Heart left ventricle (tissue), 16 donors: ENCODE data around the gene DCLK1. TPM values are rescaled to one million over a fixed set of nuclear protein-coding genes. Genes with fewer than 3 reads are reported as not detected.
A peak's percentile ranks its signal among the peaks of the same experiment; 100 is the strongest.

Experiments used
- ATAC-seq, 4 donors: fragments of 200-7000 bp; cut with Tn5 transposase; one replicate each; pipeline ENCODE4 v1.9.1; 2020 to 2022; ENCODE audit warnings: moderate library complexity in 4 of 4, mild to moderate bottlenecking in 3 of 4, moderate number of reproducible peaks in 1 of 4
- DNase-seq, 5 donors: peaks; one replicate each; pipeline ENCODE4 v3.0.0-alpha.2; 2020
- H3K27ac ChIP-seq, 12 donors: fragments of 200-600 bp; sonication (generic) in 4 of 12; one replicate each; pipeline versions ENCODE4 v1.5.0 to v1.8.0; 2016 to 2022; ENCODE audit warnings: mild to moderate bottlenecking in 2 of 12
- H3K27me3 ChIP-seq, 9 donors: fragments of 200-600 bp; sonication (generic) in 2 of 9; one replicate each; pipeline versions ENCODE4 v1.5.1 to v1.8.0; 2016 to 2022; ENCODE audit warnings: mild to moderate bottlenecking in 3 of 9
- H3K36me3 ChIP-seq, 9 donors: fragments of 200-600 bp; sonication (generic) in 2 of 9; one replicate each; pipeline versions ENCODE4 v1.5.0 to v1.8.0; 2018 to 2022; ENCODE audit warnings: mild to moderate bottlenecking in 2 of 9
- H3K4me1 ChIP-seq, 12 donors: fragments of 200-600 bp; sonication (generic) in 4 of 12; one replicate each; pipeline versions ENCODE4 v1.5.0 to v1.8.0; 2016 to 2022; ENCODE audit warnings: mild to moderate bottlenecking in 3 of 12
- H3K4me3 ChIP-seq, 12 donors: fragments of 200-600 bp; sonication (generic) in 4 of 12; one replicate each; pipeline versions ENCODE4 v1.5.0 to v1.8.0; 2017 to 2022; ENCODE audit warnings: mild to moderate bottlenecking in 9 of 12, moderate library complexity in 4 of 12
- H3K9me3 ChIP-seq, 12 donors: fragments of 200-600 bp; sonication (generic) in 4 of 12; one replicate each; pipeline versions ENCODE4 v1.5.0 to v1.8.0; 2016 to 2022; ENCODE audit warnings: mild to moderate bottlenecking in 1 of 12
- POLR2A ChIP-seq, 2 donors: fragments of 450-650 bp; IDR thresholded peaks; one replicate each; pipeline ENCODE4 v1.6.1; 2017; ENCODE audit warnings: antibody characterized with exemption in 2 of 2, mild to moderate bottlenecking in 2 of 2, moderate library complexity in 2 of 2
- WGBS, 4 donors: extraction: QIAGEN DNeasy Blood & Tissue Kit in 2 of 4; methylation state at CpG; one replicate each; pipeline versions ENCODE4 v1.1.5 to v1.1.7; 2013 to 2018; 5-methylcytosine and 5-hydroxymethylcytosine counted together
- intact Hi-C, 10 donors: fragments of 100-400 bp; cut with DNase I; formaldehyde crosslinking; loops; one replicate each; pipeline versions ENCODE4 v1.11.1 to v1.14.2; 2022
- polyA plus RNA-seq, 2 donors: library from polyadenylated mRNA; stranded (reverse); fragments of 200-250 nt; gene quantifications; one replicate each; pipeline ENCODE4 v1.2.3, GENCODE V29; 2013
- total RNA-seq, 9 donors: library from RNA; depleted of rRNA in 2 of 9; stranded (reverse); fragments of >200 nt in 2 of 9; fragmentation: NEBNext Ultra II Directional in 3 of 9; extraction: Animal tissue kit (Norgen Biotek cat#: 25700) in 3 of 9; gene quantifications; one replicate each; pipeline versions ENCODE4 v1.1.0 to v1.2.4, GENCODE V29; 2016 to 2023
- TF ChIP-seq, protein P1 (sequence below), 12 donors: fragments of 200-600 bp; sonication (generic) in 4 of 12; IDR thresholded peaks; one replicate each; pipeline versions ENCODE4 v1.5.0 to v1.8.0; 2018 to 2022; ENCODE audit warnings: antibody characterized with exemption in 12 of 12, mild to moderate bottlenecking in 5 of 12
- donor health status: ischemic (EF 13 %, LVEDD 7.1; RV severe dilation, severe dysfunction).
- donor health status: healthy with polysubstance abuse.
- donor health status: DM: no; HTN: yes; CAD: no.
- donor health status: DM: no; HTN: no; CAD: no.
- donor health status: ischemic (EF 25% LVEDD 6.9; RV normal size, moderate dysfunction).
- donor health status: ischemic (EF 25% LVEDD 5.7; RV mildly dilated, moderate dysfunction).
- donor health status: healthy.
- donor health status: DM: yes; HTN: yes; CAD: no.
- donor health status: ischemic (EF 35%, LVEDD 5.7; RV mildly dilated, moderate dysfunction).
- donor health status: nonischemic (EF 11% LVEDD 7.7; RV severe dilation, severe dysfunction).
- donor health status: DM: yes; HTN: yes; CAD: no.
- donor health status: PGD.
- donor health status: ischemic (EF 29% LVEDD 5.4; RV normal size, mild dysfunction).
- donor health status: nonischemic (EF 23%, LVEDD 6.1; RV moderate dilation, normal function).

DCLK1 gene
- total and polyA plus RNA-seq, 11 donors, result 3.4 to 15.9 (median 11.2) TPM

DNA sequence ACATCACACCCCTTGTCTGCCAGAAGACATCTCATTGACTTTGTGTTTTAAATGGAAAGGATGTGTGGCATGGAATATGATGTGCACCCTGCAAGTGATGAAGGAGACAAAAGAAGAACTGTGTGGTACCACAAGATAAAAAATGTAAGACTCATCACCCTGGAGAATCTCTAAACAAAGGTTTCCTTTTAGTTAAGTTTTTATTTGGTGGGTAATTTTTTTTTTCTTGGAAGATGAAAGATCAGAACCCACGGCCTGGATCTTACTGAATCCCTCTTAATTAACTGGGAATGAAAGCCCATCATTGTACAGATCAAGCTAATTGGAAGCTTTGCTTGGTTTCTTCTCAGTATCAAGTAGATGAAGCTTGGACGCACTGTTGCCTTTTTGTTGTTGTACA lies 129.6 kb downstream of the DCLK1 start:
- Histone ChIP-seq H3K36me3 (no peaks in the 10 kb centered on the region), H3K27ac (no peak overlapping the region), H3K4me3 (no peak overlapping the region), H3K9me3 (peaks cover 0 to 5% (median 0%) of the 10 kb centered on the region in 12 donors), H3K4me1 (no peaks in the 10 kb centered on the region), H3K27me3 (no peaks in the 10 kb centered on the region)
- 75 to 82% (median 78%) methylated on average over 2 of the region's 2 CpGs for WGBS, 4 donors
- TF ChIP-seq, protein P1, sequence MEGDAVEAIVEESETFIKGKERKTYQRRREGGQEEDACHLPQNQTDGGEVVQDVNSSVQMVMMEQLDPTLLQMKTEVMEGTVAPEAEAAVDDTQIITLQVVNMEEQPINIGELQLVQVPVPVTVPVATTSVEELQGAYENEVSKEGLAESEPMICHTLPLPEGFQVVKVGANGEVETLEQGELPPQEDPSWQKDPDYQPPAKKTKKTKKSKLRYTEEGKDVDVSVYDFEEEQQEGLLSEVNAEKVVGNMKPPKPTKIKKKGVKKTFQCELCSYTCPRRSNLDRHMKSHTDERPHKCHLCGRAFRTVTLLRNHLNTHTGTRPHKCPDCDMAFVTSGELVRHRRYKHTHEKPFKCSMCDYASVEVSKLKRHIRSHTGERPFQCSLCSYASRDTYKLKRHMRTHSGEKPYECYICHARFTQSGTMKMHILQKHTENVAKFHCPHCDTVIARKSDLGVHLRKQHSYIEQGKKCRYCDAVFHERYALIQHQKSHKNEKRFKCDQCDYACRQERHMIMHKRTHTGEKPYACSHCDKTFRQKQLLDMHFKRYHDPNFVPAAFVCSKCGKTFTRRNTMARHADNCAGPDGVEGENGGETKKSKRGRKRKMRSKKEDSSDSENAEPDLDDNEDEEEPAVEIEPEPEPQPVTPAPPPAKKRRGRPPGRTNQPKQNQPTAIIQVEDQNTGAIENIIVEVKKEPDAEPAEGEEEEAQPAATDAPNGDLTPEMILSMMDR (IDR thresholded peaks at IDR 0.05), result no peak
- TF ChIP-seq POLR2A (IDR thresholded peaks at IDR 0.05), result no peak
- ATAC-seq (no peak), DNase-seq (no peak)
- intact Hi-C loops, result no loop called here

GRCh38 chr13:36000028-36000427 lies 131.2 kb downstream of the DCLK1 start:
- Histone ChIP-seq H3K27me3 (no peaks in the 10 kb centered on the region), H3K4me3 (no peak overlapping the region), H3K36me3 (no peaks in the 10 kb centered on the region), H3K27ac (no peak overlapping the region), H3K9me3 (no peaks in the 10 kb centered on the region), H3K4me1 (peaks cover 0 to 7% (median 0%) of the 10 kb centered on the region in 12 donors)
- intact Hi-C loops, result no loop called here
- DNase-seq, result no peak
- no peak for TF ChIP-seq POLR2A (IDR thresholded peaks at IDR 0.05)
- TF ChIP-seq, protein P1 (IDR thresholded peaks at IDR 0.05), result no peak
- no peak for ATAC-seq
- 71 to 79% (median 77%) methylated on average over 2 of the region's 2 CpGs for WGBS, 4 donors

- ATAC-seq (no peak), DNase-seq (no peak)
- Histone ChIP-seq H3K9me3 (no peaks in the 10 kb centered on the region), H3K27ac (no peak overlapping the region), H3K36me3 (no peaks in the 10 kb centered on the region), H3K4me3 (no peak overlapping the region), H3K4me1 (peaks cover 0 to 26% (median 8%) of the 10 kb centered on the region in 12 donors), H3K27me3 (no peaks in the 10 kb centered on the region)
- TF ChIP-seq POLR2A (IDR thresholded peaks at IDR 0.05), result no peak
- TF ChIP-seq, protein P1 (IDR thresholded peaks at IDR 0.05), result no peak
- WGBS, 4 donors, result 80 to 86% (median 85%) methylated on average over 3 of the region's 3 CpGs
- intact Hi-C loops, result no loop called here
These were observed 134.8 kb downstream of the DCLK1 start for GRCh38 chr13:35996360-35996759.

- no peak for ATAC-seq
- Histone ChIP-seq H3K27ac (peak overlapping the region in 7 of 12 donors; percentile 16 to 83 (median 68)), H3K4me3 (no peak overlapping the region), H3K4me1 (peaks cover 0 to 26% (median 8%) of the 10 kb centered on the region in 12 donors), H3K27me3 (no peaks in the 10 kb centered on the region), H3K36me3 (no peaks in the 10 kb centered on the region), H3K9me3 (no peaks in the 10 kb centered on the region)
- intact Hi-C loops, result no loop called here
- TF ChIP-seq, protein P1 (IDR thresholded peaks at IDR 0.05), result no peak
- no peak for TF ChIP-seq POLR2A (IDR thresholded peaks at IDR 0.05)
- DNase-seq, result no peak
- WGBS, 4 donors, result 63 to 87% (median 76%) methylated on average over 2 of the region's 2 CpGs
These were observed 136.0 kb downstream of the DCLK1 start for GRCh38 chr13:35995136-35995535.
